ENCODE measurements around the gene DLEC1. TPM values are rescaled to one million over a fixed set of nuclear protein-coding genes. Genes with fewer than 3 reads are reported as not detected.

The DLEC1 gene
- total and polyA plus RNA-seq, 4 donors = 1.2 to 8.4 (median 7.0) TPM

GRCh38 chr3:38122712-38123290 lies 83.8 kb downstream of the DLEC1 start:
- H3K36me3 ChIP-seq (ENCODE audit: control insufficient read depth, insufficient read depth, low read length) = peaks cover 83% of the 10 kb centered on the region
- DNase-seq (ENCODE audit: low read depth in 4 of 6, low spot score in 6 of 6) = no peak
- no peaks in the 10 kb centered on the region for H3K27me3 ChIP-seq (ENCODE audit: control insufficient read depth, insufficient read depth, low read length)
- peaks cover 2% of the 10 kb centered on the region for H3K4me1 ChIP-seq (ENCODE audit: control insufficient read depth, insufficient read depth, low read length)
- H3K4me3 ChIP-seq (ENCODE audit: low read depth, low read length) = no peak overlapping the region
- no peak overlapping the region for H3K27ac ChIP-seq (ENCODE audit: low read depth, low read length)
- WGBS (ENCODE audit: insufficient coverage) = 95% methylated on average over 9 of the region's 9 CpGs
- H3K9me3 ChIP-seq (ENCODE audit: control insufficient read depth, insufficient read depth, low read length) = no peaks in the 10 kb centered on the region

GRCh38 chr3:38124324-38125122 lies 85.5 kb downstream of the DLEC1 start:
- DNase-seq (ENCODE audit: low read depth in 4 of 6, low spot score in 6 of 6) = no peak
- WGBS (ENCODE audit: insufficient coverage) = 96% methylated on average over 6 of the region's 7 CpGs
- Histone ChIP-seq H3K4me3 (ENCODE audit: low read depth, low read length) (no peak overlapping the region), H3K9me3 (ENCODE audit: control insufficient read depth, insufficient read depth, low read length) (no peaks in the 10 kb centered on the region), H3K36me3 (ENCODE audit: control insufficient read depth, insufficient read depth, low read length) (peaks cover 87% of the 10 kb centered on the region), H3K27ac (ENCODE audit: low read depth, low read length) (no peak overlapping the region), H3K4me1 (ENCODE audit: control insufficient read depth, insufficient read depth, low read length) (no peaks in the 10 kb centered on the region), H3K27me3 (ENCODE audit: control insufficient read depth, insufficient read depth, low read length) (no peaks in the 10 kb centered on the region)

GRCh38 chr3:38125305-38126120 lies 86.5 kb downstream of the DLEC1 start:
- H3K4me1 ChIP-seq (ENCODE audit: control insufficient read depth, insufficient read depth, low read length) = no peaks in the 10 kb centered on the region
- H3K27ac ChIP-seq (ENCODE audit: low read depth, low read length) = no peak overlapping the region
- no peaks in the 10 kb centered on the region for H3K9me3 ChIP-seq (ENCODE audit: control insufficient read depth, insufficient read depth, low read length)
- WGBS (ENCODE audit: insufficient coverage) = 94% methylated on average over 10 of the region's 11 CpGs
- H3K27me3 ChIP-seq (ENCODE audit: control insufficient read depth, insufficient read depth, low read length) = no peaks in the 10 kb centered on the region
- H3K4me3 ChIP-seq (ENCODE audit: low read depth, low read length) = no peak overlapping the region
- no peak for DNase-seq (ENCODE audit: low read depth in 4 of 6, low spot score in 6 of 6)
- H3K36me3 ChIP-seq (ENCODE audit: control insufficient read depth, insufficient read depth, low read length) = peaks cover 86% of the 10 kb centered on the region

GRCh38 chr3:38126121-38126892 lies 87.3 kb downstream of the DLEC1 start:
- no peaks in the 10 kb centered on the region for H3K4me1 ChIP-seq (ENCODE audit: control insufficient read depth, insufficient read depth, low read length)
- no peak overlapping the region for H3K4me3 ChIP-seq (ENCODE audit: low read depth, low read length)
- DNase-seq (ENCODE audit: low read depth in 4 of 6, low spot score in 6 of 6) = no peak
- no peaks in the 10 kb centered on the region for H3K27me3 ChIP-seq (ENCODE audit: control insufficient read depth, insufficient read depth, low read length)
- H3K9me3 ChIP-seq (ENCODE audit: control insufficient read depth, insufficient read depth, low read length) = no peaks in the 10 kb centered on the region
- H3K36me3 ChIP-seq (ENCODE audit: control insufficient read depth, insufficient read depth, low read length) = peaks cover 85% of the 10 kb centered on the region
- no peak overlapping the region for H3K27ac ChIP-seq (ENCODE audit: low read depth, low read length)
- WGBS (ENCODE audit: insufficient coverage) = 96% methylated on average over 4 of the region's 6 CpGs

GRCh38 chr3:38127611-38128302 lies 88.7 kb downstream of the DLEC1 start:
- H3K9me3 ChIP-seq (ENCODE audit: control insufficient read depth, insufficient read depth, low read length) = no peaks in the 10 kb centered on the region
- no peak overlapping the region for H3K4me3 ChIP-seq (ENCODE audit: low read depth, low read length)
- no peak for DNase-seq (ENCODE audit: low read depth in 4 of 6, low spot score in 6 of 6)
- H3K36me3 ChIP-seq (ENCODE audit: control insufficient read depth, insufficient read depth, low read length) = peaks cover 85% of the 10 kb centered on the region
- no peaks in the 10 kb centered on the region for H3K27me3 ChIP-seq (ENCODE audit: control insufficient read depth, insufficient read depth, low read length)
- H3K27ac ChIP-seq (ENCODE audit: low read depth, low read length) = no peak overlapping the region
- 100% methylated on average over 2 of the region's 4 CpGs for WGBS (ENCODE audit: insufficient coverage)
- no peaks in the 10 kb centered on the region for H3K4me1 ChIP-seq (ENCODE audit: control insufficient read depth, insufficient read depth, low read length)

GRCh38 chr3:38128303-38128655 lies 89.3 kb downstream of the DLEC1 start:
- Histone ChIP-seq H3K9me3 (ENCODE audit: control insufficient read depth, insufficient read depth, low read length) (no peaks in the 10 kb centered on the region), H3K4me1 (ENCODE audit: control insufficient read depth, insufficient read depth, low read length) (no peaks in the 10 kb centered on the region), H3K36me3 (ENCODE audit: control insufficient read depth, insufficient read depth, low read length) (peaks cover 84% of the 10 kb centered on the region), H3K27me3 (ENCODE audit: control insufficient read depth, insufficient read depth, low read length) (no peaks in the 10 kb centered on the region), H3K27ac (ENCODE audit: low read depth, low read length) (no peak overlapping the region), H3K4me3 (ENCODE audit: low read depth, low read length) (no peak overlapping the region)
- DNase-seq (ENCODE audit: low read depth in 4 of 6, low spot score in 6 of 6) = no peak
- 100% methylated on average over 1 of the region's 1 CpG for WGBS (ENCODE audit: insufficient coverage)

GRCh38 chr3:38129058-38129457 lies 90.0 kb downstream of the DLEC1 start:
- Histone ChIP-seq H3K27me3 (ENCODE audit: control insufficient read depth, insufficient read depth, low read length) (no peaks in the 10 kb centered on the region), H3K36me3 (ENCODE audit: control insufficient read depth, insufficient read depth, low read length) (peaks cover 92% of the 10 kb centered on the region), H3K27ac (ENCODE audit: low read depth, low read length) (no peak overlapping the region), H3K4me3 (ENCODE audit: low read depth, low read length) (no peak overlapping the region), H3K4me1 (ENCODE audit: control insufficient read depth, insufficient read depth, low read length) (no peaks in the 10 kb centered on the region), H3K9me3 (ENCODE audit: control insufficient read depth, insufficient read depth, low read length) (no peaks in the 10 kb centered on the region)
- DNase-seq (ENCODE audit: low read depth in 4 of 6, low spot score in 6 of 6) = no peak
- WGBS (ENCODE audit: insufficient coverage) = 100% methylated on average over 3 of the region's 5 CpGs

GRCh38 chr3:38130631-38131065 lies 91.6 kb downstream of the DLEC1 start:
- Histone ChIP-seq H3K36me3 (ENCODE audit: control insufficient read depth, insufficient read depth, low read length) (peaks cover 81% of the 10 kb centered on the region), H3K4me3 (ENCODE audit: low read depth, low read length) (no peak overlapping the region)
- 69% methylated on average over 3 of the region's 3 CpGs for WGBS (ENCODE audit: insufficient coverage)

More at GRCh38 chr3:38130631-38131065, 91.6 kb downstream of the DLEC1 start:
- DNase-seq (ENCODE audit: low read depth in 4 of 6, low spot score in 6 of 6) = no peak
- Histone ChIP-seq H3K4me1 (ENCODE audit: control insufficient read depth, insufficient read depth, low read length) (peaks cover under 1% of the 10 kb centered on the region), H3K9me3 (ENCODE audit: control insufficient read depth, insufficient read depth, low read length) (no peaks in the 10 kb centered on the region), H3K27me3 (ENCODE audit: control insufficient read depth, insufficient read depth, low read length) (no peaks in the 10 kb centered on the region), H3K27ac (ENCODE audit: low read depth, low read length) (no peak overlapping the region)

All from spinal cord (tissue), 10 donors.